GM18858 (cell line): ENCODE measurements around the gene ADAM19.
"Not testable (repeated sequence)": the region's sequence is repeated elsewhere in the genome, so short reads cannot be mapped to it uniquely, and the experiment has no call there.

Experiments
- ATAC-seq: cut with Tn5 transposase; IDR thresholded peaks from one replicate; pipeline ENCODE4 v1.9.1; 2021; ENCODE audit not compliant: unreplicated experiment

ADAM19 gene

GRCh38 chr5:157444224-157444623 is 131.4 kb downstream of the ADAM19 start:
- ATAC-seq = no peak

- ATAC-seq = no peak
Measured at GRCh38 chr5:157443041-157443549, 132.5 kb downstream of the ADAM19 start.

DNA sequence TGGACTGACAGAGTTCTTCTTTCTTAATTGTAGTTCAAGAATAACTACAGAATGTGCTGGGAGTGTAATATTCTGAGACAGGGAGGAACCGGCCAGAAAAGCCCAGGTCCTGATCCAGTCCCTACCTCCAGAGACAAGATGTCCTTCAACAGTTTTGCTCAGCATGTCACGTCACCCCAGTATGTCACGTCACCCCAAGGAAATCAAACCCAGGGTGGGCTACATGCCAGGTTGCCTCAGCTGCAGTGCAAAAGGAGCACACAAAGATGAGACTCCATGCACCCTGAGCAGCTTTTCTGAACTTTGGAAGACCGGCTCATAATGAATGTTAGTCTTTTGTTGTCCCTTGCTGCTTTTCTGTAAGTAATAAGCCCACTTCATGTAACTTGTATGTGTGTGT is 141.5 kb downstream of the ADAM19 start:
- no peak for ATAC-seq

GRCh38 chr5:157431544-157432200 is 143.9 kb downstream of the ADAM19 start:
- no peak for ATAC-seq

- ATAC-seq = not testable (repeated sequence)
Measured at GRCh38 chr5:157429920-157430319, 145.7 kb downstream of the ADAM19 start.
